ENCODE results near the gene LIFR. TPM values are rescaled to one million over a fixed set of nuclear protein-coding genes. Genes with fewer than 3 reads are reported as not detected.

The LIFR gene
- total and polyA plus RNA-seq, 2 experiments from 2014 or later, result 50.2 to 83.8 TPM

DNA sequence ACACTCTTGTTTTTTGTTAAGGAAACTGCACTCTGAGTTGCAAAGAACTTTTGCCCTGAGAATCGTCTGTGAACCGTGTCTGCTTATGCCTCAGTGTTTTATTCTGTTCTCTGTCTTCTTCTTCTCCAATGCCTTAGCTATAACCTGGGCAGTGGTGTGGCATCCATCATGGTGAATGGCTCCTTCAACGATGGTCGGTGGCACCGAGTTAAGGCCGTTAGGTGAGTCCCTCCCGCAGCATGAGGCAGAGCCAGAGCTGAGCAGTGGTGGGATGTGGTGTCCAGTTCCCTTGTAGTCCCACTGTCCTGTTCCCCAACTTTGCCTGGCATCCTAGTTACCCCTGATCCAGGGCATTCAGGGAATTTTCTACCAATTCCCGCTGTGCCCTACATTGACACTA, 98.3 kb downstream of the LIFR start:
- no peak for DNase-seq (ENCODE audit: low spot score)
- TF ChIP-seq CTCF (IDR thresholded peaks at IDR 0.05; ENCODE audit: poor library complexity), result no peak
- TF ChIP-seq EZH2 (IDR thresholded peaks at IDR 0.05; ENCODE audit: borderline replicate concordance), result no peak
- TF ChIP-seq EZH2phosphoT487 (IDR thresholded peaks at IDR 0.05; ENCODE audit: low read depth, severe bottlenecking, unreplicated experiment), result no peak
- no peaks in the 10 kb centered on the region for H3K9me3 ChIP-seq (ENCODE audit: low read depth)
- H4K20me1 ChIP-seq (ENCODE audit: insufficient read depth, poor library complexity, severe bottlenecking), result no peaks in the 10 kb centered on the region
- no peaks in the 10 kb centered on the region for H3K27me3 ChIP-seq
- H3K4me1 ChIP-seq (ENCODE audit: insufficient read depth), result no peaks in the 10 kb centered on the region
- no peaks in the 10 kb centered on the region for H3K79me2 ChIP-seq
- H2AFZ ChIP-seq, result no peak overlapping the region
- no peak overlapping the region for H3K27ac ChIP-seq
- H3K4me3 ChIP-seq, result no peak overlapping the region
- no peak overlapping the region for H3K4me2 ChIP-seq
- 96% methylated on average over 8 of the region's 8 CpGs for WGBS (ENCODE audit: low lambda C conversion rate, missing lambda C conversion rate)
- H3K9me2 ChIP-seq (replicated peaks; ENCODE audit: insufficient read depth), result no peaks in the 10 kb centered on the region
- no peaks in the 10 kb centered on the region for H3K36me3 ChIP-seq (replicated peaks; ENCODE audit: insufficient read depth, low read depth)

DNA sequence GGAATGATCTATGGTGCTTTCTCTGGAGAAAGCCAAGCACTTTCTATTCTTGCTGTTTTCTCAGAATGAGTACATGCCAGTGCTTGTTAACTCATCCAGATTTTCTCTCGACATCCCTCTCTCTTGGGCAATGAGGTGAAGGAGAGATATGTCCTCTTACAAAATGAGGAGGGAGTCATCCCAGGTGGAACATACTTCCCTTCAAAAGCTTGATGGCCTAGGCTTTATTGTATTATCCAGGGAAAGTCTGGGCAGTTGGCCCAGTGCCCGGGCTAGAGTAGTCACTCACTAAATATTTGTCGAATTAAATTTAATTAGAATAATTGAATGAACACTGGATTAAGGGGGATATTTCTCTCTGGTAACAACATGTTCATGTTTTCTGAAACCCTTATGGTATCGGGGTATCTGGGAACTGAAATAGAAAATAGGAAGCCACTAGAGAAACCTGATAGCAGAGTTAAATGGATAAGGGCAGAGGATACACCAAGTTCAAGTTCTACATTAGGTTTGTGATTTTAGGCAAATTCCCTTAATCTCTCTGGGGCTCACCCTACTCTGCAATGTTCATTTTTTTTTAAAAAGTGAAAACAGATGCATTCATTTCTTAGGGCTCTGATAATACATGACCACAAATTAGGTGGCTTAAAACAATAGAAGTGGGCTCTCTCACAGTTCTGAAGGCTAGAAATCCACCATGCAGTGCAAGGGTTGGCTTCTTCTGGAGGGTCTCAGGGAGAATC, 99.6 kb downstream of the LIFR start:
- H2AFZ ChIP-seq, result no peak overlapping the region
- no peaks in the 10 kb centered on the region for H3K9me2 ChIP-seq (replicated peaks; ENCODE audit: insufficient read depth)
- H3K27ac ChIP-seq, result no peak overlapping the region
- WGBS (ENCODE audit: low lambda C conversion rate, missing lambda C conversion rate), result 88% methylated on average over 4 of the region's 4 CpGs
- H3K27me3 ChIP-seq, result no peaks in the 10 kb centered on the region
- no peak overlapping the region for H3K4me2 ChIP-seq
- no peaks in the 10 kb centered on the region for H3K36me3 ChIP-seq (replicated peaks; ENCODE audit: insufficient read depth, low read depth)
- no peaks in the 10 kb centered on the region for H3K4me1 ChIP-seq (ENCODE audit: insufficient read depth)
- no peak overlapping the region for H3K4me3 ChIP-seq
- no peaks in the 10 kb centered on the region for H4K20me1 ChIP-seq (ENCODE audit: insufficient read depth, poor library complexity, severe bottlenecking)
- DNase-seq (ENCODE audit: low spot score), result no peak
- TF ChIP-seq CTCF (IDR thresholded peaks at IDR 0.05; ENCODE audit: poor library complexity), result no peak
- no peak for TF ChIP-seq EZH2 (IDR thresholded peaks at IDR 0.05; ENCODE audit: borderline replicate concordance)
- TF ChIP-seq EZH2phosphoT487 (IDR thresholded peaks at IDR 0.05; ENCODE audit: low read depth, severe bottlenecking, unreplicated experiment), result no peak
- no peaks in the 10 kb centered on the region for H3K79me2 ChIP-seq
- no peaks in the 10 kb centered on the region for H3K9me3 ChIP-seq (ENCODE audit: low read depth)

GRCh38 chr5:38455796-38456330, 100.6 kb downstream of the LIFR start:
- Histone ChIP-seq H3K27ac (no peak overlapping the region), H3K4me3 (no peak overlapping the region), H3K36me3 (replicated peaks; ENCODE audit: insufficient read depth, low read depth) (no peaks in the 10 kb centered on the region), H4K20me1 (ENCODE audit: insufficient read depth, poor library complexity, severe bottlenecking) (no peaks in the 10 kb centered on the region), H3K4me2 (no peak overlapping the region), H3K4me1 (ENCODE audit: insufficient read depth) (no peaks in the 10 kb centered on the region), H3K9me2 (replicated peaks; ENCODE audit: insufficient read depth) (no peaks in the 10 kb centered on the region), H3K9me3 (ENCODE audit: low read depth) (no peaks in the 10 kb centered on the region), H3K79me2 (no peaks in the 10 kb centered on the region), H3K27me3 (no peaks in the 10 kb centered on the region), H2AFZ (no peak overlapping the region)
- DNase-seq (ENCODE audit: low spot score), result no peak
- 88% methylated on average over 8 of the region's 8 CpGs for WGBS (ENCODE audit: low lambda C conversion rate, missing lambda C conversion rate)
- TF ChIP-seq CTCF (IDR thresholded peaks at IDR 0.05; ENCODE audit: poor library complexity) (no peak), EZH2 (IDR thresholded peaks at IDR 0.05; ENCODE audit: borderline replicate concordance) (no peak), EZH2phosphoT487 (IDR thresholded peaks at IDR 0.05; ENCODE audit: low read depth, severe bottlenecking, unreplicated experiment) (no peak)

Data from hepatocyte (in vitro differentiated cells).